ENCODE results near the gene RPS27A.
A peak's percentile ranks its signal among the peaks of the same experiment; 100 is the strongest.

DNA sequence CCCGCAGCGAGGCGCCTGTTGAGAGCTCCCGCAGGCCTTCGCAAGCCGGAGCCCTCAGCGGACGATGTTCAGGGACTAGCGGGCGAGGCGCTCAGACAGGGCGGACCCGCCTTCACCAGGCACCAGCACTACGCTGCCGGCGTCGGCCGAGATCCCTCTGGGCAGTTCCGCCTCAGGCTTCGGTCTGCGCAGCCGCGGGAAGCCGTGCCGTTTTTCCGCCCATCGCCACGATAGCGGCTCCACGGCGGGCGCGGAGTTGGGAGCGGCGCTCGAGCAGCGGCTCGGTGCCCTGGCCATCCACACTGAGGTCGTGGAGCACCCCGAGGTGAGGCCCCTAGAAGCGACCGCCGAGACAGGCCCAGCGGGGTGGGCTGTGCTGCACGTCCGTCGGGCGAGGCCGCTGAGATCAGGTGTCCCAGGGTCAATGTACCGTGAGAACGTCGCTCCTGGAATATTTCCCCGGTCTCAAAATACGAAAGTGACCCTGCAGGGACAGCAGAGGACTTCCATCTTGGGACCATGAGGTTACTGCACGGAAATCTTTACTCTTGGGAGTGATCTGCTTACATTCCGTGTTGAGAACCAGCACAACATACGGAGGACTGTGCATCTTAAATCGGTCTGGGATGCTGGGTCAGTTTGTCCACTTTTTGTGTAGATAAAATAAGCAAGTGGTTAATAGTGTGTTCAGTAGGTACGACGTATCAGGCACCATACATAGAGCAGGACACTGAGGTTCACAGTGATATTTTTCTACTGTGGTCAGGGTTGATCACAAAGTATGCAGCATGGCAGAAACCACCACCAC lies 49.8 kb downstream of the RPS27A start:
- TF ChIP-seq ZNF184 (CRISPR knock-in tag; IDR thresholded peaks at IDR 0.05) (no peak), ZNF239 (CRISPR knock-in tag; IDR thresholded peaks at IDR 0.05) (no peak), POLR2A (conservative IDR thresholded peaks at IDR 0.05) (peak; percentile 95), KLF1 (tag; IDR thresholded peaks at IDR 0.05) (peak; percentile 70; the same call in 1 of the 2 replicates), CREB1 (IDR thresholded peaks at IDR 0.05) (peak; percentile 67; the same call in 1 of the 2 replicates), CREB1 (CRISPR knock-in tag; IDR thresholded peaks at IDR 0.05) (peak; percentile 66; the same call in 1 of the 2 replicates), ZNF717 (CRISPR knock-in tag; IDR thresholded peaks at IDR 0.05) (no peak), FOS (IDR thresholded peaks at IDR 0.05; ENCODE audit: extremely low read depth, insufficient read length) (no peak), FOXJ2 (tag; IDR thresholded peaks at IDR 0.05) (no peak), MEIS2 (IDR thresholded peaks at IDR 0.05; ENCODE audit: partially characterized antibody) (peak; percentile 65)
- TF ChIP-seq, protein P1, sequence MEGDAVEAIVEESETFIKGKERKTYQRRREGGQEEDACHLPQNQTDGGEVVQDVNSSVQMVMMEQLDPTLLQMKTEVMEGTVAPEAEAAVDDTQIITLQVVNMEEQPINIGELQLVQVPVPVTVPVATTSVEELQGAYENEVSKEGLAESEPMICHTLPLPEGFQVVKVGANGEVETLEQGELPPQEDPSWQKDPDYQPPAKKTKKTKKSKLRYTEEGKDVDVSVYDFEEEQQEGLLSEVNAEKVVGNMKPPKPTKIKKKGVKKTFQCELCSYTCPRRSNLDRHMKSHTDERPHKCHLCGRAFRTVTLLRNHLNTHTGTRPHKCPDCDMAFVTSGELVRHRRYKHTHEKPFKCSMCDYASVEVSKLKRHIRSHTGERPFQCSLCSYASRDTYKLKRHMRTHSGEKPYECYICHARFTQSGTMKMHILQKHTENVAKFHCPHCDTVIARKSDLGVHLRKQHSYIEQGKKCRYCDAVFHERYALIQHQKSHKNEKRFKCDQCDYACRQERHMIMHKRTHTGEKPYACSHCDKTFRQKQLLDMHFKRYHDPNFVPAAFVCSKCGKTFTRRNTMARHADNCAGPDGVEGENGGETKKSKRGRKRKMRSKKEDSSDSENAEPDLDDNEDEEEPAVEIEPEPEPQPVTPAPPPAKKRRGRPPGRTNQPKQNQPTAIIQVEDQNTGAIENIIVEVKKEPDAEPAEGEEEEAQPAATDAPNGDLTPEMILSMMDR (IDR thresholded peaks at IDR 0.05 in 2 of 3, conservative IDR thresholded peaks at IDR 0.05 in 1 of 3; ENCODE audit: insufficient read depth in 2 of 3, low read depth in 1 of 3, low read length in 3 of 3) = no peak
- TF ChIP-seq, protein P2, sequence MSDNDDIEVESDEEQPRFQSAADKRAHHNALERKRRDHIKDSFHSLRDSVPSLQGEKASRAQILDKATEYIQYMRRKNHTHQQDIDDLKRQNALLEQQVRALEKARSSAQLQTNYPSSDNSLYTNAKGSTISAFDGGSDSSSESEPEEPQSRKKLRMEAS (CRISPR knock-in tag; IDR thresholded peaks at IDR 0.05) = peak; percentile 52
- TF ChIP-seq, protein P3, sequence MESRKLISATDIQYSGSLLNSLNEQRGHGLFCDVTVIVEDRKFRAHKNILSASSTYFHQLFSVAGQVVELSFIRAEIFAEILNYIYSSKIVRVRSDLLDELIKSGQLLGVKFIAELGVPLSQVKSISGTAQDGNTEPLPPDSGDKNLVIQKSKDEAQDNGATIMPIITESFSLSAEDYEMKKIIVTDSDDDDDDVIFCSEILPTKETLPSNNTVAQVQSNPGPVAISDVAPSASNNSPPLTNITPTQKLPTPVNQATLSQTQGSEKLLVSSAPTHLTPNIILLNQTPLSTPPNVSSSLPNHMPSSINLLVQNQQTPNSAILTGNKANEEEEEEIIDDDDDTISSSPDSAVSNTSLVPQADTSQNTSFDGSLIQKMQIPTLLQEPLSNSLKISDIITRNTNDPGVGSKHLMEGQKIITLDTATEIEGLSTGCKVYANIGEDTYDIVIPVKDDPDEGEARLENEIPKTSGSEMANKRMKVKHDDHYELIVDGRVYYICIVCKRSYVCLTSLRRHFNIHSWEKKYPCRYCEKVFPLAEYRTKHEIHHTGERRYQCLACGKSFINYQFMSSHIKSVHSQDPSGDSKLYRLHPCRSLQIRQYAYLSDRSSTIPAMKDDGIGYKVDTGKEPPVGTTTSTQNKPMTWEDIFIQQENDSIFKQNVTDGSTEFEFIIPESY (CRISPR knock-in tag; IDR thresholded peaks at IDR 0.05) = peak; percentile 43; the same call in 1 of the 2 replicates
- TF ChIP-seq, protein P4, sequence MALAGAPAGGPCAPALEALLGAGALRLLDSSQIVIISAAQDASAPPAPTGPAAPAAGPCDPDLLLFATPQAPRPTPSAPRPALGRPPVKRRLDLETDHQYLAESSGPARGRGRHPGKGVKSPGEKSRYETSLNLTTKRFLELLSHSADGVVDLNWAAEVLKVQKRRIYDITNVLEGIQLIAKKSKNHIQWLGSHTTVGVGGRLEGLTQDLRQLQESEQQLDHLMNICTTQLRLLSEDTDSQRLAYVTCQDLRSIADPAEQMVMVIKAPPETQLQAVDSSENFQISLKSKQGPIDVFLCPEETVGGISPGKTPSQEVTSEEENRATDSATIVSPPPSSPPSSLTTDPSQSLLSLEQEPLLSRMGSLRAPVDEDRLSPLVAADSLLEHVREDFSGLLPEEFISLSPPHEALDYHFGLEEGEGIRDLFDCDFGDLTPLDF (CRISPR knock-in tag; IDR thresholded peaks at IDR 0.05) = peak; percentile 67; the same call in 1 of the 2 replicates
